Ishikawa (cell line): ENCODE measurements around the gene KIAA1614.

Experiments
- CEBPB ChIP-seq: IDR thresholded peaks from 2 replicates; pipeline ENCODE4 v1.6.1; 2012
- CREB1 ChIP-seq: IDR thresholded peaks from 2 replicates; pipeline ENCODE4 v1.6.1; 2012; ENCODE audit warnings: low read depth
- EGR1 ChIP-seq: IDR thresholded peaks from 2 replicates; pipeline ENCODE4 v1.6.1; 2012
- EP300 ChIP-seq: IDR thresholded peaks from 2 replicates; pipeline ENCODE4 v1.6.1; 2012; ENCODE audit warnings: borderline replicate concordance
- FOXM1 ChIP-seq: IDR thresholded peaks from 2 replicates; pipeline ENCODE4 v1.6.1; 2012; ENCODE audit warnings: low read depth, borderline replicate concordance
- NFIC ChIP-seq: IDR thresholded peaks from 2 replicates; pipeline ENCODE4 v1.6.1; 2012
- RAD21 ChIP-seq: IDR thresholded peaks from 2 replicates; pipeline ENCODE4 v1.6.1; 2012; ENCODE audit warnings: low read depth
- TAF1 ChIP-seq: IDR thresholded peaks from 2 replicates; pipeline ENCODE4 v1.6.1; 2012; ENCODE audit warnings: low read depth, mild to moderate bottlenecking
- TCF12 ChIP-seq: IDR thresholded peaks from 2 replicates; pipeline ENCODE4 v1.6.1; 2012; ENCODE audit warnings: low read depth
- TEAD4 ChIP-seq: IDR thresholded peaks from 2 replicates; pipeline ENCODE4 v1.6.1; 2012
- YY1 ChIP-seq: IDR thresholded peaks from 2 replicates; pipeline ENCODE4 v1.6.1; 2012; ENCODE audit warnings: low read depth
- ZBTB7A ChIP-seq: IDR thresholded peaks from 2 replicates; pipeline ENCODE4 v1.6.1; 2012; ENCODE audit warnings: low read depth
- TF ChIP-seq, protein P1 (sequence below): IDR thresholded peaks from 2 replicates; pipeline ENCODE4 v1.6.1; 2012
- TF ChIP-seq, protein P2 (sequence below): IDR thresholded peaks from 2 replicates; pipeline ENCODE4 v1.6.1; 2012; ENCODE audit warnings: low read depth, mild to moderate bottlenecking
- TF ChIP-seq, protein P3 (sequence below): IDR thresholded peaks from 2 replicates; pipeline ENCODE4 v1.6.1; 2012

Gene KIAA1614

DNA sequence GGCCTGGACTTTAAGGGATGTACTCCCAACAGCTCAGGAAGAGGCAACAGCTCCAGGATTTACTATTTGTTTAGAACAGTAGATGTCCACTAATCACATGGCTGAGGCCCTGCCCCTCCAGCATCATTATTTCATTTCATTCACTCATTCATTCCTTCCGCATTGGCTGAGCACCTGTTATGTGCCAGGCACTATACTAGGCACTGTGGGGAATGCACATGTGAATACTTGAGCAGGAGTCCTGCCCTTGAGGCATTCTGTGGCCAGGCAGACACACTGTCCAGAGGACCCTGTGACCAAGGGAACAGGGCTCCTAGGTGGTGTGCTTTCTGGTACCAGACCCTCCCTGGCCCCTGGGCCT is 24.3 kb downstream of the KIAA1614 start:
- TF ChIP-seq EP300 (no peak), EGR1 (no peak), TAF1 (no peak), RAD21 (no peak), NFIC (no peak), CREB1 (no peak), ZBTB7A (no peak), CEBPB (no peak), YY1 (no peak), FOXM1 (no peak), TEAD4 (no peak), TCF12 (no peak)
- TF ChIP-seq, protein P1, sequence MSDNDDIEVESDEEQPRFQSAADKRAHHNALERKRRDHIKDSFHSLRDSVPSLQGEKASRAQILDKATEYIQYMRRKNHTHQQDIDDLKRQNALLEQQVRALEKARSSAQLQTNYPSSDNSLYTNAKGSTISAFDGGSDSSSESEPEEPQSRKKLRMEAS, result no peak
- TF ChIP-seq, protein P2, sequence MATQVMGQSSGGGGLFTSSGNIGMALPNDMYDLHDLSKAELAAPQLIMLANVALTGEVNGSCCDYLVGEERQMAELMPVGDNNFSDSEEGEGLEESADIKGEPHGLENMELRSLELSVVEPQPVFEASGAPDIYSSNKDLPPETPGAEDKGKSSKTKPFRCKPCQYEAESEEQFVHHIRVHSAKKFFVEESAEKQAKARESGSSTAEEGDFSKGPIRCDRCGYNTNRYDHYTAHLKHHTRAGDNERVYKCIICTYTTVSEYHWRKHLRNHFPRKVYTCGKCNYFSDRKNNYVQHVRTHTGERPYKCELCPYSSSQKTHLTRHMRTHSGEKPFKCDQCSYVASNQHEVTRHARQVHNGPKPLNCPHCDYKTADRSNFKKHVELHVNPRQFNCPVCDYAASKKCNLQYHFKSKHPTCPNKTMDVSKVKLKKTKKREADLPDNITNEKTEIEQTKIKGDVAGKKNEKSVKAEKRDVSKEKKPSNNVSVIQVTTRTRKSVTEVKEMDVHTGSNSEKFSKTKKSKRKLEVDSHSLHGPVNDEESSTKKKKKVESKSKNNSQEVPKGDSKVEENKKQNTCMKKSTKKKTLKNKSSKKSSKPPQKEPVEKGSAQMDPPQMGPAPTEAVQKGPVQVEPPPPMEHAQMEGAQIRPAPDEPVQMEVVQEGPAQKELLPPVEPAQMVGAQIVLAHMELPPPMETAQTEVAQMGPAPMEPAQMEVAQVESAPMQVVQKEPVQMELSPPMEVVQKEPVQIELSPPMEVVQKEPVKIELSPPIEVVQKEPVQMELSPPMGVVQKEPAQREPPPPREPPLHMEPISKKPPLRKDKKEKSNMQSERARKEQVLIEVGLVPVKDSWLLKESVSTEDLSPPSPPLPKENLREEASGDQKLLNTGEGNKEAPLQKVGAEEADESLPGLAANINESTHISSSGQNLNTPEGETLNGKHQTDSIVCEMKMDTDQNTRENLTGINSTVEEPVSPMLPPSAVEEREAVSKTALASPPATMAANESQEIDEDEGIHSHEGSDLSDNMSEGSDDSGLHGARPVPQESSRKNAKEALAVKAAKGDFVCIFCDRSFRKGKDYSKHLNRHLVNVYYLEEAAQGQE, result no peak
- TF ChIP-seq, protein P3, sequence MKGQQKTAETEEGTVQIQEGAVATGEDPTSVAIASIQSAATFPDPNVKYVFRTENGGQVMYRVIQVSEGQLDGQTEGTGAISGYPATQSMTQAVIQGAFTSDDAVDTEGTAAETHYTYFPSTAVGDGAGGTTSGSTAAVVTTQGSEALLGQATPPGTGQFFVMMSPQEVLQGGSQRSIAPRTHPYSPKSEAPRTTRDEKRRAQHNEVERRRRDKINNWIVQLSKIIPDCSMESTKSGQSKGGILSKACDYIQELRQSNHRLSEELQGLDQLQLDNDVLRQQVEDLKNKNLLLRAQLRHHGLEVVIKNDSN, result no peak

DNA sequence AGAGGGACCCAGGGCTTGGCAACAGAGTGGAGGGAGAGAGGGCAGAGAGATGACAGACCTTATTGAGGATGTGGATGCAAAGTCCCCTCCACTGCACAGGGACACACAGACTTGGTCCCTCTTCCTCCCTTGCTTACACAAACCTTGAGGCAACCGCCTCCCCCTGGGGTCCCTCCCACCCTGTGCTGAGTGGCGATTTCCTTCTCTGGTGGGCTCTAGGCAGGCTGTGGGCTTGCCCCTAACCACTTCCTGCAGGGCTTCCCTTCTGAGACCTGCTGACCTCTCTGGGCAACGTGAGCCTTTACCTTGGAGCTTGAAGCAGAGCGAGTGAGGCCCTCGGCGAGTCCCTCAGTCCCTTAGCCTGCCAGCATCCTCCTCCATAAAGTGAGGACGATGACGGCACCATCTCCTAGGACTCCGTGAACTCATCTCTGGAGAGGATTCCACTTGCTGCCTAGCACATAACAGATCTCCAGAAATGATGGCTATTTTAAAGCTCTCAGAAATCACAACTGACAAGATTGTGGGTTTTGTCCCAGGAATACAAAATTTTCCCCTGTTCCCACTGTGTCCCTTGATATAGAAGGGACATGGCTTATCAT is 25.0 kb downstream of the KIAA1614 start:
- TF ChIP-seq YY1 (no peak), TEAD4 (no peak)

DNA sequence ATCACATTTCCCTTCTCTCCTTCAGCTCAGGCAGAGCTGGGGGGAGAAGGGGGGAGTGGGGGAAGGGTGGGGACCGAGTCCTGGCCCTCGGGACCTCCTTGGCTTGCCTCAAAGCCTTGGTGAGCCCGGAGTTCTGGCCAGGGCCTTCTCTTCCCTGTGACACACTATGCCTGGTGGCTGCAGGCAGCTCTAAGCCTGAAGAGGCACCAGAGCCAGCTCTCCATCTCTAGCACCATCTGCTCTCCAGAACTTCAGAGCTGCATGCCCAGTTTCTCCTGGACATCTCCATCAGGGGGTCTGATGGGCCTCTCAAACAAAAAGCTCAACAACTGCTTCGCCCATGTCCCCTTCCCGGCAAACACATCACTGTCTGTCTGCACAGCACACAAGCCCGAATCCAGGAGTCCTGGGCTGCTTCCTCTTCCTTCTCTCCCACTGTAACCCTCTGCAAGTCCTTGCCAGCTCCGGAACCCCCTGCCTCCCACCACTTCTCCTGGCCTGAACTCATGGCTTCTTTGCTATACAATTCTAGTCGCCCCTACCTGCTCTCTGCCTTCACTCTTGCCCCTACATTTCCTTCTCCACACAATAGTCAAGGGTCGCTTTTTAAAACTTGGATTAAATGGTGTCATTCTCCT is 26.5 kb downstream of the KIAA1614 start:
- TF ChIP-seq ZBTB7A, result no peak
- no peak for TF ChIP-seq EP300
- TF ChIP-seq CREB1, result no peak
- TF ChIP-seq CEBPB, result no peak
- no peak for TF ChIP-seq EGR1
- TF ChIP-seq, protein P2, result no peak
- no peak for TF ChIP-seq TCF12
- no peak for TF ChIP-seq FOXM1
- TF ChIP-seq, protein P3, result no peak
- TF ChIP-seq, protein P1, result no peak
- no peak for TF ChIP-seq TEAD4
- TF ChIP-seq NFIC, result no peak
- no peak for TF ChIP-seq RAD21

DNA sequence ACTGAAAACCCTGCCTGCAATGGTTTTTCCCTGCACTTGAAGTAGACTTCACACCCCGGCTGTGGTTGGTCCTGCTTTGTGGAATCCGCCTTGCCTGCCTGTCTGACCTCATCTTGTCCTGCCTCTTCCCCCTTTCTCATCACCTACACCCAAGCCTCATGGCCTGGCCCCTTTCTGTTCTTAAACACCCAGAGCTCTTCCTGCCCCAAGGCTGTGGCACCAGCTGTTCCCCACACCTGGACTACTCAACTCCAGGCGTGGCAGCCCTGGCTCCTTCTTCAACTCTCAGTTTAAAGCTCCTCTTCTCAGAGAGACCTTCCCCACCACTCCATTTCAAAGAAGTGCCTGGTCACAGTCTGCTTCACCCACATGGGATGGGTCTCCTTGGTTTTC is 27.0 kb downstream of the KIAA1614 start:
- TF ChIP-seq, protein P1, result no peak
- TF ChIP-seq TCF12 (no peak), EGR1 (no peak), TEAD4 (no peak), TAF1 (no peak), RAD21 (no peak), NFIC (no peak), CEBPB (no peak), CREB1 (no peak), FOXM1 (no peak), EP300 (no peak), ZBTB7A (no peak), YY1 (no peak)
- TF ChIP-seq, protein P2, result no peak
- TF ChIP-seq, protein P3, result no peak
